ENCODE results near the gene TGFBR2. TPM values are rescaled to one million over a fixed set of nuclear protein-coding genes. Genes with fewer than 3 reads are reported as not detected.

The TGFBR2 gene
- total RNA-seq, 1 donor: 393 TPM

DNA sequence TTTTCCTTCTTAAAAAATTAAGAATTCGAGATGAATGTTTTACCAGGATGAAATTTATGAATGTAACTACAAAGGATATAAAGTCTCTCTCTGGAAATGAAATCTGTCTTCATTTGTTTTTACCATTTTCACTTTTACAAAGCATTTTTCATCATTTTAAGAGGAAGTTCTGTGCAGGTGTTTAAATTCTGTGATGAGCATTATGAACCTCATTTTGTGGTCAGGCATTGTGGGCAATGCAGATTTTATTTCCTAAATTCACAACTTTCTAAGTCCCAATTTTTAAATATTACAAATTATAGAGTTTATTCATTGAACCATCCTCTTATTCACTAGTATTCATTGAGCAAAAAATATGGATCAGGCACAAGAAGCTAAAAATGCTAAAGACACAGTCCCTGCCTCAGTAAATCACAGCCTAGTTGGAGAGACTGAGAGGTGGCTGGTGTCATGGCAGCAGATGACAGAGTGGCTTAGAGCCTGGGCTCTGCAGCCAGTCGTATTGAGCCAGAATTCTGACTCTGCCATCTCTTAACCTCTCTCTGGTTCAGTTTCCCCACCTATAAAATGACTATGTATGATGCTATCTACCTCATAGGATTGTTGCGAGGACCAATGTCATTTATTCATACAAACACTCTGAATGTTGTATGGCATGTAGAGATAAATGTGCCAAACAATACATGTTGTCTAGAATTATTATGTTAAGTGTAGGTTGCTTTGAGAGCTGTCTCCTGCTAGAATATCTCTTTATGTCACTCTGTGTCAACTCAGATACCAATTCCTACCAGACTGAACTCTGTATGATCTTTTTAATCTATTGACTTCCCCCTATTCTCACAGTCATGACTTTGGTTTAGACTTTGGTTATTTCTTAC lies 7.5 kb upstream of the TGFBR2 start:
- no peak for DNase-seq (ENCODE audit: low read depth)
- no peak overlapping the region for H3K4me3 ChIP-seq (ENCODE audit: low read depth, low read length)
- TF ChIP-seq CTCF (IDR thresholded peaks at IDR 0.05; ENCODE audit: insufficient read depth, low read length): no peak

- DNase-seq (ENCODE audit: low read depth): no peak
- TF ChIP-seq CTCF (IDR thresholded peaks at IDR 0.05; ENCODE audit: insufficient read depth, low read length): no peak
- no peak overlapping the region for H3K4me3 ChIP-seq (ENCODE audit: low read depth, low read length)
Measured at GRCh38 chr3:30600572-30600971, 5.8 kb upstream of the TGFBR2 start.

GRCh38 chr3:30602946-30603345 lies 3.5 kb upstream of the TGFBR2 start:
- DNase-seq (ENCODE audit: low read depth): no peak
- TF ChIP-seq CTCF (IDR thresholded peaks at IDR 0.05; ENCODE audit: insufficient read depth, low read length): no peak

DNA sequence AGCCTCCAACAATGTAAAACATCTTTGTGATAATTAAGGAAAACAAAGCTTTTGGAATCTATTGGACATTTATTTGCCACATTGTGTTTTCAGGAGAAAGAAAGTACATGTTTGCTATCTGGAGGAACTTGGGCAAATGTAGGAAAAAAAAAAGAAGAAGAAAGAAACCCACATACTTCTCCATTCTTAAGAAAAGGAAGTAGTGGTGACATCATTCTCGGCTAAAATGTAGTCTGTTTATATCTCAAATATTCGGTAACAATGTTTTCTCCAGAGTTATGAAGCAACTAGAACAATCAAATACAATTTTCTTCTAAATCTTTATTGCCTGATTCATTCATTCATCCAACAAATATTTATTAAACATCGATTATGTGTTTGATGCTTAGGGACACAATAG lies 2.3 kb upstream of the TGFBR2 start:
- TF ChIP-seq CTCF (IDR thresholded peaks at IDR 0.05; ENCODE audit: insufficient read depth, low read length): no peak
- H3K4me3 ChIP-seq (ENCODE audit: low read depth, low read length): no peak overlapping the region
- no peak for DNase-seq (ENCODE audit: low read depth)

More at GRCh38 chr3:30602946-30603345, 3.5 kb upstream of the TGFBR2 start:
- H3K4me3 ChIP-seq (ENCODE audit: low read depth, low read length): no peak overlapping the region

DNA sequence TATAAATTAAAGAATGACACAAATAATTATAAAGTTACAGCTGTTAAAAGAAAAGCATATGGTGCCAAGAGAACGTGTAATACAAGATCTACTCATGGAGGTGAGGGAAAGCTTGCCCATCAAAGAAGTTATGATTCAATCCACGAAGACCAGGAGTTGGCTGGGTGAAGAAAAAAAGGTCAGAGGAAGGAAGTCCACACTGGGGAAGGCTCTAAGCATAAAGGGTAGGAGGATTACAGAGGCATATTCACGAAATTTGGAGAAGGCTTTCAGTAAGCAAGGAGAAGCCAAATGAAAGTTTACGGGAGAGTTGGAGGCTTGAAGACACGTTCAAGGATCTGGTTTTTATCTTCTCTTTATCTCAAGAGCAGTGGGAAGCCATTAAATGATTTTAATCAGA lies 1.8 kb upstream of the TGFBR2 start:
- no peak for TF ChIP-seq CTCF (IDR thresholded peaks at IDR 0.05; ENCODE audit: insufficient read depth, low read length)
- no peak overlapping the region for H3K4me3 ChIP-seq (ENCODE audit: low read depth, low read length)
- DNase-seq (ENCODE audit: low read depth): no peak

- H3K4me3 ChIP-seq (ENCODE audit: low read depth, low read length): no peak overlapping the region
- DNase-seq (ENCODE audit: low read depth): no peak
- TF ChIP-seq CTCF (IDR thresholded peaks at IDR 0.05; ENCODE audit: insufficient read depth, low read length): no peak
Measured at GRCh38 chr3:30605005-30605404, 1.4 kb upstream of the TGFBR2 start.

Measured in fibroblast of the aortic adventitia (primary cell).